ENCODE measurements around the gene MDC1.
A peak's percentile ranks its signal among the peaks of the same experiment; 100 is the strongest.

MDC1 gene

DNA sequence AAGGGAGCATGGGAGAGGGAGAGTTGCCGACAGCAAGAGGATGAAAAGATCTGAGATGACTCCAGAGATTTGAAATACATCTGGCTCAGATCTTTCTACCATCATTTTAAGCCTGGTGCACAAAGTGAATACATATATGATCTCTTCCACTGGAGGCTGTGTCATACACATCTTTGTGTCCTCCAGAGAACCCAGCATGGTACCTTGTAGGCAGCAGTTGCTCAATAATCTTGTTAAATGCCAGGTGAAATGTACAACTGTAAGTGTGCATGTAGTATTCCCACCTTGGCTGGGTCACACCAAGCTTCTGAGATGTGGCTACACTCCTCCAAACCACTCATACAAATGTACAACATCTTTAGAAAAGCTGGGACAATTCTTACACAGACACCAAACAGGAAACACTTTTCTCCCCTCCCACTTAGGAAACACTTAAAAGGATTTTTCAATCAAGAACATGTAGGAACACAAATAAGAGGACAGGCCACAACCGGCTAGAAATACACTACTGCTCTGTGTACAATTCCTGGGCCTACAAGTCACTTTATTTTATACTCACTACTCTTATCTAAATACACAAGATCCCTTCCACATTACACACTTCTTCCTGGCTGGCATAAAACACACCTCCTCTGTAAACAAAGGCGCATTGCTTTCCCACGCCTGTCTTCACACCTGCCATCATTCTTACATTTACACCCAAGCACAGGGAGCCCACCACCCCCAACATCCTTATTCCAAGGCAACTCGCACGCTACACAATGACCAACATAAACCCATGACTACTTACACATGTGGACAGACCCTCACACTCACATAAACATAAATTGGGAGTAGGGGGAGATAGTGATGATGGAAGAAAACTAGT is 31.1 kb upstream of the MDC1 start:
- DNase-seq: no peak

DNA sequence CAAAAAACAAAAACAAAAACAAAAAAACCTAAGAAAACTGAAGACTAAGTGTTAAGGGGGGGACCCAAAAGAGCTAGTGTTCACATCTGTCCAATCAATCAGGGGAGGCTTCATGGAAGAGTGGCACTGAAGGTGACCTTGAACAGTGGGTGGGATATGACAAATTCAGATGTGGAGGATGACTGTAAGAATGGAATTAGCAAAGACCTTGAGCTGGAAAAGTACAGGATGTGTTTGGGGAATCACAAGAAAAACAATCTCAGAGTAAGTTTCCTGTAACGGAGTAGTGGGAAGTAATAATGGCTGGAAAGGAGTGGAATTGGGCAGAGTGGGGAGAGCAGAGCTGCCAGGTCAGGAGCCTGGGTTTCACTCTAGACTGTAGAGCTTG is 30.2 kb upstream of the MDC1 start:
- no peak for DNase-seq

DNA sequence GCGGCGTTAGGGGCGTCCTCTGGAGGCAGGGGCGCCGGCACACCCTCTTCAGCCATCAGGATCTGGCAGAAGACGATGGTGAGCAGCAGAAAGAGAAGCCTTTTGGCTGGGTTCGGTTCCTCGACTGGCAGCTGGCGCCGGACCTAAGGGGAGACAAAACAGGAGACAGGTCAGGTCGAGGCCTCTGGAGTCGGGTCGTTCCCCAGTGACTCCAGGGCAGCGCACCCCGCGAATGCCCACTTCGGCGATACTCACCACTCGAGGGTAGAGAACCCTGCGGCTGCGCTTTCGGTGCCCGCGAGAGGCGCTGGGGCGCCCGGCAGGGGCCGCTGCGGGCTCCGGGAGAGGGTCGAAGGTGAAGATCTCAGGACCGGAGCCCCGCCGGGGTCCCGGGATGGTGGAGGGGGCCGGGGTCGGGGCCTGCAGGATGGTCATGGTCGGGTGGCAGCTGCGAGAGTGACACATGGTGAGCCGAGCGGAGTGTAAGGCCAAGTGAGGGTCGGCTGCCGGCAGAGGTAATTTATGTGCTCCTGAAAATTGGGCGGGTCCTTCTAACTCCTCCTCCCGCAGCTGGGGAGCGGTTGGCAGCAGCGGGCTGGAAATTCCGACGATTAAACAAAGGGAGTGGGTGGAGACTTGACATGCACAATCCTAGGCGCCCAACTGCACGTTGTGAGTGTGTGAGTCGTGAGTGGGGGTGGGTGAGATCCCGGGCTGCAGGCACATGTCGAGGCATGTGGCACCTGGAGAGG is 27.1 kb upstream of the MDC1 start, which contains the start of gene IER3:
Gene IER3 (minus strand): TSS at position 494 of the 752 bp plus-strand sequence. CDS start 29 bp downstream, at position 465.
- peak in 51 of 58 donors; percentile 22 to 80 (median 52) for DNase-seq

DNA sequence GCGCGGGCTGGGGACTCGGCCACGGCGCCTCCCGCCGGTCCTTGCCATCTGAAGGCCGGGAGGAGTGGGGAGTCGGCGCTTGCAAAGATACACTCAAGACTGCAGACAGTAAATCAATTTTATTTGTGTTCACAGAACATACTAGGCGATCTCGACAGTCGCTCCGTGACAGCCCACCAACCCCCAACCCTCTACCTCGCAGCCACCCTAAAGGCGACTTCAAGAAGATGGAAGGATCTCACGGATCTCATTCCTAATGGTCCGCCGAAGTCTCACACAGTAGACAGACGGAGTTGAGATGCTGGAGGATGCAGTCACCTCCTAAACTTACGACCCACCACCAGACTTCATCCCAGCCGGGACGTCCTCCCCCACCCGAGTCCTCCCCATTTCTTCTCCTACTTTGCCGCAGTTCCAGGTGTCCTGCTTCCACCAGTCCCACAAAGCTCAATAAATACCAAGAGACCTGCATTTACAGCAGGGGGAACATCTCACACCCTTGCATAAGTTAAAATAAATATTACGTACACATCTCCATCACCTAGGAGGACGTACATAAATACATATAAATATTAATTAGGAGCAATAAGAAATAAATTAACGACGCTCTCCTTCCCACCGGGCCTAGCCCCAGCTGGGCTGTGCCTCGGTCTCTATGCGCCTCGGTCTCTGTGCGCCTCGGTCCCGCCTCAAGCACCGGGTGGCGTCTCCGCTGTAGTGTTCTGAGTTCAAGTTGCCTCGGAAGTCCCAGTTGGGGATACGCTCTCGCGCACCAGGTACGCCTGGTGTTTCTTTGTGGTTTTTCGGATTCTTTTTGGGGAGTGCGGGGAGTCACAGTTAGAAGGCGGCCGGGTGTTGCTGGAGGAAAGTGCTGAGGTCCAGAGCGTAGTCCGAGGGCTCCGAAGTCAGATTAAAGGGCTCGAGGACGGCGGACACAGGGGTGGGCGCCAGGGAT is 26.3 kb upstream of the MDC1 start:
- peak in 5 of 58 donors; percentile 41 to 50 (median 46) for DNase-seq

DNA sequence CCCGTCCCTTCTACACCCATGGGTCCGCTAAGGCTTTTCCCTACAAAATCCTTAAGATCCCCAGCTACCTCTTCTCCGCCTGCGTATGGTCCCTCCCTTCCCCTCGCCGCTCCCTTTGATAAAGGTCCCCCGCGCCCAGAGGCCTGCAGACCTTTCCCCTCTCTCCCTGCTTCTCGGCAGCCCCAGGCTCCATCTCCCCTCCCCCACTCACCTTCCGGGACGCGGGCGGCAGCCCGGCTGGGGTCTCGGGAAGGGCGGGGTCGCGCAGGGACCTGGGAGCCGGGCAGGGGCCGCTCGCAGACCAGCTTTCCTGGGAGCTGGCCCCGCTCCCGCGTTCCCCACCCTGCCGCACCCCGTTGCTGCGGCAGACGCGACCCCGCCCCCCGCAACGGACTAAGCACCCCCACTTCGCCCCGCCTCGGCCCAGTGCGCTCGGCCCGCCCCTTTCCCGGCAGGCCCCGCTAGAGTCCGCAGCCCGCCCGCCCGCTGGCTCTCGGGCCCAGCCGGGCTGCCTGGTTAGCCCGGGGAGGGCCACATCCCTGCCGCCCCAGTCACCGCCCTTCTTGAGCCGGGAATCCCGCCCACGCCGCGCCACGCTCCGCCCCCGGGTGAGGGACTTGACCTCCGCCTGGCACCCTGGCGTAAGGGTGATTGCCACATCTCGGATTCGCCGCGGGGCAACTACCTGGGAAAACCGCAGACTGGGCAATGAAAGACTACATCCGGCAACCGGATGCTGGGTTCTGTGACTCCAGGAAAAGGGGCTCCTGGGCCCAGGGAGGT is 25.4 kb upstream of the MDC1 start, which contains the start of gene FLOT1:
Gene FLOT1 (minus strand): TSS at position 372 of the 783 bp plus-strand sequence. CDS start 498 bp downstream, outside the sequence.
- DNase-seq: peak; percentile 25 to 94 (median 85)

DNA sequence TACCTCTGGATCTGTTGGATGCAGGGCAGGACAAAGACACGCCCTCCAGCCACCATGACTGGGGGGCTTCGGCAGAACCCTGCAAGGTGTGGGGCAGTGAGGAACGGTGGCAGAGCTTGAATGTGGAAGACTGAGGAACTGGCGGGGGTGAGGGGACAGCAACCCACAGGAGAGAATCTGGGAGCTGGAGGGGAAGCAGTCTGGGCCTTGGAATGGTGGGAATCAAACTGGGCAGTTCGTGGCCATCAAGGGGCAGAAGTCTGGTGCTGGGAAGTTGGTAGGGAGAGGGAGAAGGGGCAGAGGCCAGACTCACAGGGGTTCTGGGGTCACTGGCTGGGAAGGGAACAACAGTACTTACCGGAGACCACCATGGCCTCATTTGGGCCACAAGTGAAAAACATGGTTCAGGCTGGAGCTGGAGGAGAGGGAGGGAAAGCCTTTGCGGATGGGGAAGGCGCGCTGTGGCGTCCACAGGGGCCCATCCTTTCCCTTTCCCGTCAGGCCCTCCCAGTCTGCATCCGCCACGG is 24.8 kb upstream of the MDC1 start:
- peak in 2 of 58 donors; percentile 43 to 47 for DNase-seq

DNA sequence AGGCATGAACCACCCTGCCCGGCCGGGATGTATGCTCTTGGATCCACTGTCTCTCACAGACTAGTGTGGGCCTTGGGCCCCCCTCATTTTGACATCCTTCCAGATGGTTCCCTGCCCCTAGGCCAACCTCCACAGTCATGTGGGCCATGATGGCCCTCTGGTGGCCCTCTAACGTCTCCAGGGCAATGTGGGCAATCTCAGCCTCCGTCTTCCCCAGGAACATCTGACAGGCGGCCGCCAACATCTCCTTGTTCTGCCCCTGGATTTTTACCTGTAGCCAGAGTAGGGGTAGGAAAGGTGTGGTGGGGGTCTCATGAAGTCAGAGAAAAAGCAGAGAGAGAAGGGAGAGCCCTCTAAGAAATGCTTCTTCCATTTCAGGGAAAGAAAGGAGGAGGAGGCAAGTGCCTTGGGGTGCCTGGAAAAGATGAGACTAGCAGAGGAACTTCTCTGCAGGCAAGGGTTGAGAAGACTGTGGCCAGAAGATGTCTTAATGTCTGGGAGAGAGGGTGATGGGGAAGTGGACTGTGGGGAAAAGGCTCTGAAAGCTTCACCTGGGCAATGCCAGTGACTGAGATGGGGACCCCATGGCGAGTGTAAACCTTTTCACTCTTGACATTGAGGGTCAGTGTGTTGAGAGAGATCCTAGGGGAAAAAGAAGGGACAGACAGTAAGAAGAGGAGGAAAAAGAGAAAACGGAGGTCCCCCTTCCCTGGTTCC is 24.1 kb upstream of the MDC1 start:
- DNase-seq: no peak

DNA sequence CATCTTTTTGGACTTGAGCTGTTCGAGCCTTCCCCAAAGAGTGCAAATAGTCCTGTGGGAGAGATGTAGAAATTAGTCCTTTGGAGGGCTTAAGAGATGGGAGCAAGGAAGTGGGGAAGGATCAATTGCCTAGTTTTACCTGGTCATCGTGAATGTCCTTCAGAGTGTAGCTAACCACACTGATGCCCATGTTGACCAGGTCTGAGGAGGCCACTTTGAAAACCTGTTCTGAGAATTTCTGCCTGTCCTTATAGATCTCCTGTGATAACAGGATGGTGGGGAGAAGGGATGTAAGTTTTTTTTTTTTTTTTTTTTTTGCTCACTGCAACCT is 23.4 kb upstream of the MDC1 start:
- no peak for DNase-seq

DNA sequence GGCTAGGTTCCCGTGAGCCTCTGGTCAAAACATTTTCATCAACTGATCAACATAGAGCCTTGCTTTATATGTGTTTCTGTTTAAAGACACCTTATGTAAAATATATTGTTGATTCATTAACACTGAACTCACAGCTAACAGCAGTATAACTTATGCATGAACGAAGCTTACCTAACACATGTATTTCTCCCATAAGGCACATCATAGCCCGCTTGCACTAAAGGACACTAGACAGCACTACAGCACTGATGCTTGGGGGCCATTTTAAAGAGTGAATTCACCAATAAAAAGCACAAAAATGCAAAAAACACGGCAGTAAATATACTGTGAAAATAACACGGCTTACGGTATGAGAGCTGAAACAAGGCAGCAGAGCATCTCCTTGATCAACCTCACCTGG is 21.5 kb upstream of the MDC1 start:
- DNase-seq: no peak

DNA sequence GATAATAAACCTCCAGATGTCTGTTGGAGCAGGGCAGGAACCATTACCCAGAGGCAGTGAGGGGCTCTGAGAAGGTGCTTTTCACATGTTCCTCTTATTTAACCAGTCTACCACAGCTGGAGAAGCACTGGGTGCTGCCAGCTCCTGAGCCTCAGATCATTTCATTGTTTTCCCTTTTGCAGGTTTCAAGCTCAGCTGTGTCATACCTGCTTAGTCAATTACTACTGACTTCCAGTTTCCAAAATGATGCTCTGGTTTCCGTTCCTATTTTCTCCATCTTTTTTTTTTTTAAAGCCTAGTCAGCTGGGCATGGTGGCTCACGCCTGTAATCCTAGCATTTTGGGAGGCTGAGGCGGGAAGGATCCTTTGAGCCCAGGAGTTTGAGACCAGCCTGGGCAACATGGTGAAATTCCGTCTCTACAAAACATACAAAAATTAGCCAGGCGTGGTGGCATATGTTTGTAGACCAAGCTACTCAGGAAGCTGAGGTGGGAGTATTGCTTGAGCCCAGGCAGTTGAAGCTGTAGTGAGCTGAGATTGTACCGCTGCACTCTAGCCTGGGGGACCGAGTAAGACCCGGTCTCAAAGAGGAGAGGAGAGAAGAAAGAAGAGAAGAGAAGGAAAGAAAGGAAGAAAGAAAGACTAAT is 18.7 kb upstream of the MDC1 start:
- DNase-seq: no peak

DNA sequence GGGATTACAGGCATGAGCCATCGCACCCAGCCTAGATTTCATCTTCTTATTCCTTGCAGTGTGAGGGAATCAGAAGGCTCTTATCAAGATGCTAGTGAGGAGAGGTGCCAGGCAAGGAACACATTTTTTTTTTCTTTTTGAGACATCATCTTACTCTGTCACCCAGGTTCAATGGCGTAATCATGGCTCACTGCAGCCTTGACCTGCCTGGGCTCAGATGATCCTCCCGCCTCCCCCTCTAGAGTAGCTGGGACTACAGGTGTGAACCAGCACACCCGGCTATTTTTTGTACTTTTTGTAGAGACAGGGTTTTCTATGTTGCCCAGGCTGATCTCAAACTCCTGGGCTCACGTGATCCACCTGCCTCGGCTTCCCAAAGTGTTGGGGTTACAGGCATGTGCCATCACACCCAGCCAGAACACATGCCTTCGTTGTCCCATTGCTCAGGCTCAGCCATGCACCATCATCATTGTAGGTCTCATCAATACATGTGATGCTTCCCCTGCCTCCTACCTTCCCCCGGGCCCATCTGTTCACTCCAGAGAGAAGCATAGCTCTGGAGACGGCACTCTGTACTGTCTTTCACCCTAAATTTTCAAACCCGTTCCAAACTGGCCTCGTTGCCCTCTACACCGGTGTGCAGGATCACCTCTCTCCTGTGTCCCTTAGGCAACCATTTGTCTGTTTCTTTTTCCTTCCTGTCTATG is 15.3 kb upstream of the MDC1 start:
- peak in 11 of 58 donors; percentile 1 to 37 (median 13) for DNase-seq

DNA sequence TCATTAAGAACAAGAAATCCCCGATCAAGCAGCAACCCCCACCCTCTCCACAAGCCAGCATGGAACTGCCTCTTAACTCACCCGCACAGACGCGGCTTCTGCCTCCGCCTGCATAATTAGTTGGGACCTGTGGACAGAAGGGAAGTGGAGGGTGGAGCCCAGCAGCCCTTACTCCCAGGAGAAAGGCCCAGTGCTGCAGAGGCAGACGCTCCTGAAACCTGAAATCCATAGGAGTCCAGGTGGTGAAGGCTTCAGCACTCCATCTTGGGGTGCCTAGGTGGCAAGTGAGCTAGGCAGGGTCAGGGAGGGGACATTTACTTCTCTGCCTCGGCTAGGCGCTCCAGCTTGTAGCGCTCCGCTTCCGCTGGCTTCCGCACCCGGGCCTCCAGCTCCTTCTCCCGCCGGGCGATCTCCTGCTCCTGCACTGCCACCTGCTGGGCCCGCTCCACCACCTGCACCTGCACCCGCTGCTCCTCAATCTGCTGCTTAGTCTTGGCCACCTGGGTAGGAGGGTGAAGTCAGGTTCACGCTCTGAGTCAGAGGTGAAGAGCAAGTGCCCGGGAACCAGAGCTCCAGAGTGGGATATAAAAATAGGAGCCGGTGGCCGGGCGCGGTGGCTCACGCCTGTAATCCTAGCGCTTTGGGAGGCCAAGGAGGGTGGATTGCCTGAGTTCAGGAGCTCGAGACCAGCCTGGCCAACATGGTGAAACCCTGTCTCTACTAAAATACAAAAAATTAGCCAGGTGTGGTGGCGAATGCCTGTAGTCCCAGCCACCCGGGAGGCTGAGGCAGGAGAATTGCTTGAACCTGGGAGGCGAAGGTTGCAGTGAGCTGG is 13.7 kb upstream of the MDC1 start:
- peak in 37 of 58 donors; percentile 3 to 66 (median 30) for DNase-seq

DNA sequence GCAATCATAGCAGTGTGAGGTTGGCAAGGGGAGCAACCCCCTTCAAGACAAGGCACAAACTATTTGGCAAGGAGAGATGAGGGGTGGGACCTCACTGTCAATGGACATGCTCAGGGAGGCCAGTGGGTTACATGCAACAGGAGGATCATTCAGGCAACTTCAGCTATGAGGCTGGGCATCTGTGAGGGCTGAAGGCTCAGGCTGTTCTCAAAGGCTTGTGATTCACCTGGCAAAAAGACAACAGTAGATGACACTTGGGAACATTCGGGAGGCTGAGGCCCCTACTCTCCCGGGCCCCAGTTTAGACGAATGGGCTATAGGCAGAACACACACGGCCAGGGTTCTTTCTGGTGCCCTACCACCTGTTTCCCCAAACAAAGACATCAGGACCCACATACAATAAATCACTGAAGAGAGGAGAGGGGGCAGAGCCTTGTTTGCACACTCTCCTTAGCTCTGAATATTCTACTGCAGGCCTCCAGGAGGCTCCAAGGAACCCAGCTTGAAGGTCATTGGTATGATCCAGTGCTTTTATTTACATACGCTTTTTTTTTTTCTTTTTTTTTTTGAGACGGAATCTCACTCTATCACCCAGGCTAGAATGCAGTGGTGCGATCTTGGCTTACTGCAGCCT is 11.0 kb upstream of the MDC1 start:
- no peak for DNase-seq

DNA sequence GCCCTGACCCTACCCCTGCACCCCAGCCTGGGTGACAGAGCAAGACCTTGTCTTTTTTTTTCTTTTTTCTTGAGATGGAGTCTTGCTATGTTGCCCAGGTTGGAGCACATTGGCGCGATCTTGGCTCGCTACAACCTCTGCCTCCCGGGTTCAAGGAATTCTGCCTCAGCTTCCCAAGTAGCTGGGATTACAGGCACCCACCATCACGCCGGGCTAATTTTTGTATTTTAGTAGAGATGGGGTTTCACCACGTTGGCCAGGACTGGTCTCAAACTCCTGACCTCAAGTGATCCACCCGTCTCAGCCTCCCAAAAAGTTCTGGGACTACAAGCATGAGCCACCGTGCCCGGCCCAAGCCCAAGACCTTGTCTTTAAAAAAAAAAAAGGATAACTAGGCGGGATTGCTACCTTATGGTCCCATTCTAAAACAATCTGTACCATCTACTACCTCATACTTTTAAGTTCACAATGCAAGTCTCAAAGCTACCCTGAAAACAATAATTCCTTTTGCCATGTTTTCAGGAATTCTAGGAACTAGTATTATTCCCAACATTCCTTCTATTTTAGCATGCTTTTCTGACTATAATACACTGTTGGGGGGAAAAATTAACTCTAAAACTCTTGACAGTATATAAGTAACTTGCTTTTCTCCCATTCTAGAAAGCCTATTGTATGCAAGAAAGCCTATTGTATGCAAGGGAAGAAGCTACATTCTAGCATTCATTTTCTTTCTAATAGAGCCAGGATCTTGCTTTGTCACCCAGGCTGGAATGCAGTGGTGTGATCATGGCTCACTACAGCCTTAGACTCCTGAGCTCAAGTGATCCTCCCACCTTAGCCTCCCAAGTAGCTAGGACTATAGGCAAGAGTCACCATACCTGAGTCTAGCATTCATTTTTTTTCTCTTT is 9.7 kb upstream of the MDC1 start:
- no peak for DNase-seq

DNA sequence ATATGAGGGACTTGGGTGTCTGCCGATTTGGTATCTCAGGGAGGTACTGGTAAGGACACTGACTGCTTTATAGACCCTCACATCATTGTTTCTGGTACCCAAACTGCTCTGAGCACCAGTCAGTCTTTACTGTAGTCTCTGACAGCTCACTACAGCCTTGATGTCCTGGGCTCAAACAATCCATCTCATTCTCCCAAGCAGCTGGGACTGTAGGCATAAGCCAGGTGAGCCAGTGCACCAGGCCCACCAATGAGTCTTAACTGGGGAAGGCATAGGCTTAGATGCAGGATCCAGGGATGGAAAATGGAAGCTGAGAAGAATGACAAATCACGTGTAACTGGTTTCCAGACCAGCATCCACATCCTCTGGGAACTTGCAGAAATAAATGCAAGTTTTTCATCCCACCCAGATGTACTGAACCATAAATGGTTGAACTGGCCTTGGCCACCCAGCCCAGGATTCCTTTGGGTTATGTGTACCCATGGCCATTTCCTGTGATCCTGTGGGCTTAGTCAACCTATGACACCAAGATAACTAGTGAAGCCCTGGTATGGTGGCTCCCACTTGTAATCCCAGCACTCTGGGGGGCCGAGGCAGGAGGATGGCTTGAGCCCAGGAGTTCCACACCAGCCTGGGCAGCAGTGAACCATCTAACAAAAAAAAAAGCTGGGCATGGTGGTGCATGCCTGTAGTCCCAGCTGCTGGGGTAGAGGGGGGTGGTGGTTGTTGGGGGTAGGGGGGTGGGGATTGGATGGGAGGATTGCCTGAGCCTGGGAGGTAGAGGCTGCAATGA is 8.8 kb upstream of the MDC1 start:
- no peak for DNase-seq
